PC-3 (cell line): ENCODE results near the gene TRNP1.

Experiments used
- EZH2 ChIP-seq: fragments of 300-600 bp; sonication (generic); IDR thresholded peaks from one replicate; pipeline ENCODE4 v1.6.1; 2017; ENCODE audit warnings: antibody characterized with exemption, mild to moderate bottlenecking, low read length; ENCODE audit not compliant: unreplicated experiment
- EZH2phosphoT487 ChIP-seq: fragments of 300-600 bp; sonication (generic); IDR thresholded peaks from 2 replicates; pipeline ENCODE4 v1.6.1; 2018; ENCODE audit warnings: mild to moderate bottlenecking, antibody characterized with exemption, low read length, borderline replicate concordance
- TF ChIP-seq, protein P1 (sequence below): fragments of 300-600 bp; sonication (generic); conservative IDR thresholded peaks from 2 replicates; pipeline ENCODE4 v1.5.1; 2017; ENCODE audit warnings: antibody characterized with exemption, low read depth, mild to moderate bottlenecking, low read length

DNA sequence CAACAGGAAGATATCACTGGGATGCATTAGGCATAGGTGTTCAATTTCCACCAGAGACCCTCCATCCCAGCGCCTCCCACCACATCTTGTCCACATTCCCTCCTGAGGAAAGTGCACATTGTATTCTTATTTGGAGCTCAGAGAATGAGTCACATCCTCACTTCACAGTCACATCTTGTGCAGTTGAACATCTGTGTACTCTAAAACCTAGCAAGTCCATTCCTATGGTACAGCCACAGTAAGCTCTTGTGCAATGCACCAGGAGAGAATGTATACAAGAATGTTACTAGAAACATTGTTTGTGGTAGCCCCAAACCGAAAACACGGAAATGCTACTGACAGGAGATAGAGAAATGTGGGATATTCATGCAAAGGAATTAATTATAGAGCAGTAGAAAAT lies 31.7 kb upstream of the TRNP1 start:
- TF ChIP-seq, protein P1, sequence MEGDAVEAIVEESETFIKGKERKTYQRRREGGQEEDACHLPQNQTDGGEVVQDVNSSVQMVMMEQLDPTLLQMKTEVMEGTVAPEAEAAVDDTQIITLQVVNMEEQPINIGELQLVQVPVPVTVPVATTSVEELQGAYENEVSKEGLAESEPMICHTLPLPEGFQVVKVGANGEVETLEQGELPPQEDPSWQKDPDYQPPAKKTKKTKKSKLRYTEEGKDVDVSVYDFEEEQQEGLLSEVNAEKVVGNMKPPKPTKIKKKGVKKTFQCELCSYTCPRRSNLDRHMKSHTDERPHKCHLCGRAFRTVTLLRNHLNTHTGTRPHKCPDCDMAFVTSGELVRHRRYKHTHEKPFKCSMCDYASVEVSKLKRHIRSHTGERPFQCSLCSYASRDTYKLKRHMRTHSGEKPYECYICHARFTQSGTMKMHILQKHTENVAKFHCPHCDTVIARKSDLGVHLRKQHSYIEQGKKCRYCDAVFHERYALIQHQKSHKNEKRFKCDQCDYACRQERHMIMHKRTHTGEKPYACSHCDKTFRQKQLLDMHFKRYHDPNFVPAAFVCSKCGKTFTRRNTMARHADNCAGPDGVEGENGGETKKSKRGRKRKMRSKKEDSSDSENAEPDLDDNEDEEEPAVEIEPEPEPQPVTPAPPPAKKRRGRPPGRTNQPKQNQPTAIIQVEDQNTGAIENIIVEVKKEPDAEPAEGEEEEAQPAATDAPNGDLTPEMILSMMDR = no peak
- TF ChIP-seq EZH2 (no peak), EZH2phosphoT487 (no peak)
